HG02623 (cell line): ENCODE data around the gene LRRC8D.

Source experiments
- ATAC-seq: cut with Tn5 transposase; IDR thresholded peaks from one replicate; pipeline ENCODE4 v1.9.1; 2021; ENCODE audit warnings: moderate library complexity; ENCODE audit not compliant: unreplicated experiment

LRRC8D gene

DNA sequence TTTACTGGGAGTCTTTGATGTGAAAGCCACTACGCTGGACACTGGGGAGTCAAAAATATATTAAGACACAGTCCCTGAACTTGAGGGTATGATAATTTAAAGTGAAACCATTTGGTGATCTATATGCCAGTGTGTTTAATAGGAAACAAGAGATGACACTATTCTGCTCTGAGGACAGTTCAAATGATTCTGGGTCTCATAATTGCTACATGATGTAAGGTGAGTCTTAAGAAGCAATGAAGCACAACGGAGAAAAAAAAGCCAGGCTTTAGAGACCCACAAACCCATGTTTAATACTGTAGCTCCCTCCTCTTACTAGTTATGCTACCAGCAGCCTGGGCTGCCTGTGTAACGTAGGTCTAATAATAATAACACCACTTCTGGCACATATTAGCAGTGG is 14.2 kb upstream of the LRRC8D start:
- no peak for ATAC-seq

- no peak for ATAC-seq
These were observed 13.3 kb upstream of the LRRC8D start for GRCh38 chr1:89807503-89807902.

- ATAC-seq, result no peak
These were observed 12.8 kb upstream of the LRRC8D start for GRCh38 chr1:89807983-89808382.

- ATAC-seq, result no peak
These were observed 12.3 kb upstream of the LRRC8D start for GRCh38 chr1:89808441-89809117.

DNA sequence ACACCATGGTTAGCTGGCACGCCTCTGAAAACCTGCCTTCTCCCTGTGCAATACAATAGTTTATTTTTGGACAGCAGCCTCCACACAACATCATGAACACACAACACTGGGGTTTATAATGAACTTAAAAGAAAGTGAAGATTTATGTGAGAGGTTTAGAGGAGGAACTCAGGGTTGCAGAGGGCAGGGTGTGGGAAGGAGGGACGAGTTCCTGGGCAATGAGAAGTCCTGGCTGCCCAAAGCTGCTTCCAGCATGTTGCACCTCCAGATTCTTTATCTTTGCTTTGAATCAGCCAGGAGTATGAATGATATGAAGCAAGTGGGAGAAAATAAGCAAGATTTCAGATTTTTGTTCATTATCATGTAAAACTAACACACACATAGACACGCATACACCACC is 11.3 kb upstream of the LRRC8D start:
- ATAC-seq, result no peak

DNA sequence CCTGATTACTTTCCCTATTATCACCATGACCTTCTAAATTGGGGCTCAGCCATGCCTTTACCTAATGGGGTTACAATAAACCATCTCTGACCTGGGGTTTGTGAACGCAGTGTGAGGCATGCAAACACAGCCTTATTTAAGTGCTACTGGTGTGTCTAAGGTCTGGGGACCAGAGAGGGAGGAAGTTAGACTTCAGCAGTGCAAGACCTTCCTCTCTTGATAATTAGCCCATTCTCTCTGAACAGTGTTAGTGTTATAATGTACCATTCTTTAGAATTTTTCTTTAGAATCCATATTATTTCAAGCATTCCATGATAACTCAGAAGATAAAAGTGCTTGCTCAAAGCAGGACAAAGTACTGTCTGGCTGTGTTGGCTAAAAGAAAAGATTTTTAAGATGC is 10.5 kb upstream of the LRRC8D start:
- no peak for ATAC-seq

DNA sequence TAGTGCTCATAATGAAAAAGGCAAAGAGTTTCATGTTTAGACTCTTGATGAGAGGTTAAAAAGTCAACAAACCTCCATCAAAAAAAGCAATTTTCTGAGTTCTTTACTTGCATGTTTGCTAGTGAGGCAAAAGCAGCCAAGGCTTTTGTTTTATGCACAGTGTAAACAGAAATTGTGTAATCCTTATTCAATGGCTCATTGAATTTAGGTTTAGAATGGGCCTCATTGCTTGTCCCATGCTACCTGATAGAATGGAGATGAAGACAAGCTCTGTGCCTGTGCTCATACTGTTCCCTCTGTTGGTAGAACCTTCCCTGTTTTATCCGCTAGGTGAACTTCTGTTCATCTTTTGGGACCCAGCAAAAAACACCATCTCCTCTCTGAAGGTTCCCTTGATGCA is 10.0 kb upstream of the LRRC8D start:
- ATAC-seq, result no peak

DNA sequence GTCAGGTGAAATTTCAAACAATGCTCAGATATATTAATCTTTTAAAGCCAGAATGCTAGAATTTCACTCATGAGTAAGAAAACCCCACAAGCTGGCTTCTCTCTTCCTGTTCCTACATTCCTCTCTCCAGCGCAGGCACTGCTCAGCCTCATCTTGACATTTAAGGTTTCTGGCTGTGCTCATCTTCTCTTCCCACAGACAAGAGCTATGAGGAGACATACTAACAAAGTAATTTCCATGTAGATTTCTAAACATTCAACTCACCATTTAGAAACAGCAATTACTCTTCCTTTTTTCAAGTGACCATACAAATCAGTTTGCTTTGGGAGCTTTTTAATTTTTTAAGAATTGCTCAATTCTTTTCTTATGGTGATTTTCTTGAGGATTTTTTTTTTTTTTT is 7.8 kb upstream of the LRRC8D start:
- no peak for ATAC-seq

- ATAC-seq, result no peak
These were observed 5.8 kb upstream of the LRRC8D start for GRCh38 chr1:89815040-89815439.

GRCh38 chr1:89815611-89816010 is 5.2 kb upstream of the LRRC8D start:
- peak; percentile 59 for ATAC-seq

DNA sequence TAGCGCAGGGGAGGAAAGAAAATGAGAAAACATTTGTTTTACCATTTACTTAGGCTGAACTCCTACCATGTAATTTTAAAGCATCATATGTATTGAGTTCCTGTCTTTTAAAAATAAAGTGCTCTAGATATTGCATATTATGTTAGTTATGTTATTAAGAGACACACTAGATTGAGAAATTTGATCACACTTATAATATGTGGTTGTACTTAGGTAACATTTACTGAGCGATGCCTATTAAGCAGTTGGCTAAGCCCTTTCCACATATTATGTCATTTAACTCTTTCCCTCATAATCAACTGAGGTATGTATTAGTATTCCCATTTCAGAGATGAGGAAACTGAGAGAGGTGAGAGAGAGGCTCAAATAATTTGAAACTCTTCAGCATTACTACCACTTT is 4.5 kb upstream of the LRRC8D start:
- ATAC-seq, result no peak

DNA sequence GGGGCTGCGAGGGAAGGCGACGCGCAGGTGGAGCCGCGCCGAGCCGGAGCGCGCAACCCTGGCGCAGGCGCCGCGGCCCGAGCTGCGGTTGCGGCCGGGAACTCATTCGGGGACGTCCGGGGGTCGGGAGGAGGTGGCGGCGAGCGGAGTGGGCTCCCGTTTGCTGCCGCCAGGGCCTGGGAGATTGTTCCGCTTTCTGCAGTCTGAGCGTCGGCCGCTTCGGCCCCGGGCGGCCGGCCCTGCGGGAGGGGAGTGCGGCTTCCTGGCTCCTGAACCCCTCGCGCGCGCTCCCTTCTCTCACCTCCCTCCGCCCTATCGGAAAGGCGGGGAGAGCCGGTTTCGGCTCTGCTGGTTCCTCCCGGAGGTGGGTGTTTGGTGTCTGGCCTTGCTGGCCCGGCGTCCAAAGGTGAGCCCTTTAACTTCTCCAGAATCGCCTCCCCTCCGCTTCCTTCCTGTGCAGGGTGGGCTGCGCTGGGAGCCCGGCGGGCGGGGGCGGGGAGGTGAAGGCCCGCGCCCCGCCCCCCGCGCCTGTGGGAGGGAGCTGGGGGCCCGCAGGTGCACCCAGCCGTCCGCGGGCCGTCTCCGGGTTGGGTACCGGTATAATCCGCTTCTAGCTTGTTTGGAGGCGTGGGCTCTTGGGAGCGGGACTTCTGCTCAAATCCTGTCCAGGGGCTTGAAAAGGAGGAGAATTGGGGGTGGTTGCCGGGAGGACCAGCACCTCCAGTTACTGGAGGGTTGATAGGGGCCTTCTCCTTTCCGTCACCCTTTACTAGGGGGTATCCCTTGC is 683 bp downstream of the LRRC8D start:
- peak; percentile 47 for ATAC-seq

- ATAC-seq, result no peak
These were observed 1.5 kb downstream of the LRRC8D start for GRCh38 chr1:89822109-89822962.

DNA sequence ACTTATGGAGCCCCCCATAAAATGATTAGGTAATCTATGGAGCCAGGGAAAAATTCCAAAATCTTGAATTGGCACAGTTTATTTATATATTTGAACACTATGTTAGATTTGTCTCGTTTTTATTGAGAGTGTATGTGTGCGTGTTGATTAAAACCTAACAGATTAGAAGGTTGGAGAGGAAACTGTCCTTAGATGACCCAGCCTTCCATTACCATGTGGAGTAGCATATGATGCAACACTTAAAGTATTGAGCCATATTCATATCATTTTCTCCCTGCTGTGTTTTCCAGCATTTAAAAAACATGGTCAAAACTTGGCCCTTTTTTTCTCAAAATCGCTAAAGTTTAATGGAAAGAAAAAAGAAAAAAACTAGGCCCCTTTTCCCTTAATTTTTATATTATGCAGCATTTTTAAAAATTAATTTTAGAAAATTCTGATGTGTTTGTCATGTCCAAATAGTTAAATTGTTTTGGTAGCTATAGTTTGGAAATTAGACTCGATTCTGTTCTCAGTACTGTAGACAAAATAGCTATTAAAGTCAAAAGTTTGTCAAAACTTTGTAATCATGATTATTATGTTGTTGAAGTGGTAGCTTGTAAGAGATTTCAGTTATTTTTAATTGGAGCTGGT is 2.3 kb downstream of the LRRC8D start:
- no peak for ATAC-seq

DNA sequence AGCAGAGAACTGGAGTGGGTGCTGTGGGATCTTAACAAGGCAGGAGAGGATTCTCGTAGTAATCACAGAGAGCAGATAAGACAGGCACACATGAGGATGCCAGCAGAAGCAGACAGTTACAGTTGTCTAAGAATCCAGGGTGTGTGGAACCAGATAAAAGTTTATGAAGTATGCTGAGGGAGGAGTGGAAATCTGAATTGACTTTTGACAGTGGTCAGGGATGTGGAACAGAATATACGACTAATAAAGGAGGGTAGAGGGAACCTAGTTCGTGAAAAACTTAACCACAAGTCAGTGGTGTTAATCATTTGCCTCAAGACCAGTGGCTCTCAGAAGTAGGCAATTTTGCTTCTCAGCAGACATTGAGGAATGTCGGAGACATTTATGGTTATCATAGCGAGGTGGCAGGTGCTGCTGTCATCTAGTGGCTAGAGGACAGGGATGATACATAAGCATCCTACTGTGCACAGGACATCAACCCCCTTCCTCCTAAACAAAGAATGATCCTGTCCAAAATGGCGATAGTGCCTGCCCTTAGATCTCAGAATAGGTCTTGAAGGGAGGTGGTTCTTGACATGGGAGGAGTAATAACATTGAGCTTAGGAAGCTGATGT is 3.0 kb downstream of the LRRC8D start:
- no peak for ATAC-seq

DNA sequence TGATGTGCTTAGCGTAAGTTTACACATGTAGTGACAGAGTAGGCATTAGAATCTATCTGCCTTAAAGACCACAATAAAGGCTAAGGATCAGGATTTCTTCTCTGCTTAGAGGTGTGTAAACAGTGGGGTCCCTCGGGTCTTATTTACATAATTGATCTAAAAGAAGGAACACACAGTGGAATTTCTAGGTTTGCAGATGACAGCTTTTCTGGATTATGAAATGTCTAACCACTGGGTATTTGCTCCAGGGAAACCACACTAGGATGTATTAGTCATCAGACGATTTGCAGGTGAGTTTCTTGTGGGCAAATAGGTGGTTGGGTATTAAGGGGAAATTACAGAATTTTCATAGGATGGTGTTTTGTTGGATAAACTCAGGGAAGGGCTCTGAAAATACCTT is 5.8 kb downstream of the LRRC8D start:
- ATAC-seq, result no peak

GRCh38 chr1:89827330-89827729 is 6.5 kb downstream of the LRRC8D start:
- no peak for ATAC-seq

DNA sequence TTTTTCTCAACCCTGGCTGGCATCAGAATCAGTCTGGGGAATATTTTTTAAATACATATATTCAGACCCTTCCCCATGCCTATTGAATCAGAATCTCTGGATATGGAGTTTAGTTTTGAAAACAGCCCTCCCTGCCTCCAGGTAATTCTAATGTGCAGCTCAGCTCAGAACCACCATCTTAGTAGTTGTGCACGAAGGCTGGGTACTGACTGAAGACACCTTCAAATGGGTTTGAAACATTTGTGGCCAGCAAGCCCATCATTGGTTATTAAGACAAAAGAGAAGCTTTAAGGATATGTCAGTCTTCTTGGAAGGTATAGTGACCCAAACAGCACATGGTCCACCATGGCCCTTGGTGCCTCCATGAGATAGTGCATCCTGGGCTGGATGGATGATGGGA is 7.1 kb downstream of the LRRC8D start:
- ATAC-seq, result no peak

DNA sequence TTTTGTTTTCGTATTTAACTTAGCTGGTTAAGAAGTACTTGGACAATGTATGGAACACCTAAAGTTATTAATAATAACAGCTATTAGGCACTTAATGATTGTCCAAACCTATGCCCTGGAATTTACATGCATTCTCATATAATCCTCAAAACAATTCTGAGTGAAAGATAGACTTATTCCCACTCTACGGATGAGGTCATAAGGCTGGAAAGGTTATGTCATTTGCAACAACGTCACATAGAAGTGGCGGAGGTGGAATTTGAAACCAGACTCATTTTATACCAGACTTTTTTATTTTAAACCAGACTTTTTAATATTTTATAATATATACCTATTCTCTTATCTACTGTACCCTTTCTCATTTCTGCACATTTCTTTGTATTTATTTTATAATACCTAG is 8.4 kb downstream of the LRRC8D start:
- ATAC-seq, result no peak

GRCh38 chr1:89831462-89832120 is 10.8 kb downstream of the LRRC8D start:
- ATAC-seq, result no peak
